ENCODE data around the gene RAPGEF4. TPM values are rescaled to one million over a fixed set of nuclear protein-coding genes. Genes with fewer than 3 reads are reported as not detected.

Gene RAPGEF4
- total and polyA plus RNA-seq, 7 donors: 0.23 to 7.6 (median 4.2) TPM

- Histone ChIP-seq H3K4me3 (peak overlapping the region; percentile 54 to 92 (median 76)), H3K4me1 (peaks cover 0 to 55% (median 40%) of the 10 kb centered on the region in 4 donors), H3K9me3 (no peaks in the 10 kb centered on the region), H3K27me3 (no peaks in the 10 kb centered on the region), H3K36me3 (no peaks in the 10 kb centered on the region), H3K27ac (peak overlapping the region; percentile 91 to 99 (median 96))
- intact Hi-C loops (cut with DNase I): no loop called here
- 2 to 6% methylated on average over 27 of the region's 27 CpGs for WGBS, 2 donors
- DNase-seq: peak; percentile 74
- TF ChIP-seq POLR2AphosphoS5 (IDR thresholded peaks at IDR 0.05): peak in 3 of 4 donors; percentile 4 to 31 (median 9)
- TF ChIP-seq POLR2A (IDR thresholded peaks at IDR 0.05): no peak
Observed at GRCh38 chr2:173076581-173077345, 341.1 kb downstream of the RAPGEF4 start.

GRCh38 chr2:173077506-173078177 lies 342.0 kb downstream of the RAPGEF4 start:
- H3K27me3 ChIP-seq: no peaks in the 10 kb centered on the region
- peak in 1 of 4 donors; percentile 13 for TF ChIP-seq POLR2AphosphoS5 (IDR thresholded peaks at IDR 0.05)
- TF ChIP-seq CTCF (IDR thresholded peaks at IDR 0.05): no peak
- peaks cover 0 to 55% (median 41%) of the 10 kb centered on the region in 4 donors for H3K4me1 ChIP-seq
- H3K9me3 ChIP-seq: no peaks in the 10 kb centered on the region
- DNase-seq: no peak
- 20 to 51% methylated on average over 5 of the region's 5 CpGs for WGBS, 2 donors
- intact Hi-C loops (cut with DNase I): no loop called here
- H3K4me3 ChIP-seq: peak overlapping the region; percentile 54 to 92 (median 76)
- peak overlapping the region; percentile 91 to 99 (median 96) for H3K27ac ChIP-seq
- no peaks in the 10 kb centered on the region for H3K36me3 ChIP-seq

GRCh38 chr2:173079141-173079540 lies 343.5 kb downstream of the RAPGEF4 start:
- Histone ChIP-seq H3K4me3 (no peak overlapping the region), H3K27me3 (no peaks in the 10 kb centered on the region), H3K4me1 (peaks cover 0 to 57% (median 45%) of the 10 kb centered on the region in 4 donors), H3K27ac (peak overlapping the region; percentile 91 to 99 (median 96)), H3K36me3 (no peaks in the 10 kb centered on the region), H3K9me3 (no peaks in the 10 kb centered on the region)
- TF ChIP-seq EP300 (IDR thresholded peaks at IDR 0.05): no peak
- TF ChIP-seq POLR2A (IDR thresholded peaks at IDR 0.05): no peak
- TF ChIP-seq POLR2AphosphoS5 (IDR thresholded peaks at IDR 0.05): no peak
- no peak for TF ChIP-seq CTCF (IDR thresholded peaks at IDR 0.05)
- WGBS, 2 donors: 87 to 93% methylated on average over 3 of the region's 3 CpGs
- intact Hi-C loops (cut with DNase I): no loop called here
- no peak for DNase-seq

- H3K36me3 ChIP-seq: no peaks in the 10 kb centered on the region
- TF ChIP-seq CTCF (IDR thresholded peaks at IDR 0.05) (no peak), EP300 (IDR thresholded peaks at IDR 0.05) (peak in 1 of 4 donors; percentile 12)
- peak overlapping the region; percentile 39 to 99 (median 96) for H3K27ac ChIP-seq
- no peak for DNase-seq
- WGBS, 2 donors: 84 to 92% methylated on average over 6 of the region's 6 CpGs
- H3K4me1 ChIP-seq: peaks cover 0 to 60% (median 46%) of the 10 kb centered on the region in 4 donors
- H3K4me3 ChIP-seq: no peak overlapping the region
- H3K9me3 ChIP-seq: no peaks in the 10 kb centered on the region
- intact Hi-C loops (cut with DNase I): no loop called here
- no peaks in the 10 kb centered on the region for H3K27me3 ChIP-seq
Observed at GRCh38 chr2:173079973-173080860, 344.6 kb downstream of the RAPGEF4 start.

Measured in sigmoid colon (tissue), 7 donors.